Right cardiac atrium (tissue), 5 donors: Measurements from ENCODE around the gene LRMDA. TPM values are rescaled to one million over a fixed set of nuclear protein-coding genes. Genes with fewer than 3 reads are reported as not detected.

ENCODE experiments used
- ATAC-seq, 2 donors: fragments of 200-7000 bp; cut with Tn5 transposase; one replicate each; pipeline versions ENCODE4 v1.8.0 to v1.9.1; 2020; ENCODE audit warnings: moderate library complexity in 2 of 2, mild to moderate bottlenecking in 1 of 2
- DNase-seq, 3 donors: peaks; one replicate each; pipeline ENCODE4 v3.0.0-alpha.2; 2020
- H3K27ac ChIP-seq: one replicate; pipeline ENCODE4 v1.5.1; 2013; ENCODE audit warnings: mild to moderate bottlenecking, low read length, control low read depth, moderate library complexity
- H3K27me3 ChIP-seq: one replicate; pipeline ENCODE4 v1.6.1; 2013; ENCODE audit not compliant: control insufficient read depth, insufficient read depth
- H3K4me1 ChIP-seq: one replicate; pipeline ENCODE4 v1.6.1; 2013; ENCODE audit warnings: low read length; ENCODE audit not compliant: control insufficient read depth, insufficient read depth
- H3K4me3 ChIP-seq: one replicate; pipeline ENCODE4 v1.5.1; 2013; ENCODE audit warnings: low read length, control low read depth
- H3K9me3 ChIP-seq: one replicate; pipeline ENCODE4 v1.6.1; 2013; ENCODE audit warnings: low read length; ENCODE audit not compliant: control insufficient read depth
- WGBS: extraction: QIAGEN DNeasy Blood & Tissue Kit; methylation state at CpG from one replicate; pipeline ENCODE4 v1.1.7; 2013; 5-methylcytosine and 5-hydroxymethylcytosine counted together
- intact Hi-C, 4 donors: fragments of 100-400 bp; cut with DNase I; formaldehyde crosslinking; loops; one replicate each; pipeline versions ENCODE4 v1.11.0 to v1.14.0; 2022 to 2023
- polyA plus RNA-seq: library from polyadenylated mRNA; stranded (reverse); fragments of 200-250 nt; gene quantifications from one replicate; pipeline ENCODE4 v1.2.3, GENCODE V29; 2013
- total RNA-seq, 4 donors: library from RNA; stranded (reverse); fragmentation: NEBNext Ultra II Directional; extraction: Animal tissue kit (Norgen Biotek cat#: 25700); gene quantifications; one replicate each; pipeline ENCODE4 v1.2.1, GENCODE V29; 2021
- donor health status: healthy with polysubstance abuse.
- donor health status: DM: no; HTN: yes; CAD: no.
- donor health status: DM: no; HTN: no; CAD: no.
- donor health status: DM: no; HTN: yes; CAD: no; lungs with severe emphysema.
- donor health status: DM: yes; HTN: yes; CAD: no.

LRMDA gene
- total and polyA plus RNA-seq, 5 donors = 42.7 to 97.9 (median 48.8) TPM

- Histone ChIP-seq H3K4me3 (no peak overlapping the region), H3K9me3 (no peaks in the 10 kb centered on the region), H3K27me3 (no peaks in the 10 kb centered on the region), H3K27ac (no peak overlapping the region), H3K4me1 (peaks cover 3% of the 10 kb centered on the region)
- DNase-seq (no peak), ATAC-seq (no peak)
- WGBS = 92% methylated on average over 2 of the region's 2 CpGs
- intact Hi-C loops = no loop called here
Measured at GRCh38 chr10:76333326-76333725, 901.9 kb downstream of the LRMDA start.

GRCh38 chr10:76333796-76334195 lies 902.4 kb downstream of the LRMDA start:
- Histone ChIP-seq H3K27me3 (no peaks in the 10 kb centered on the region), H3K4me1 (peaks cover 3% of the 10 kb centered on the region), H3K9me3 (no peaks in the 10 kb centered on the region), H3K4me3 (no peak overlapping the region), H3K27ac (no peak overlapping the region)
- DNase-seq (no peak), ATAC-seq (no peak)
- WGBS = 79% methylated on average over 4 of the region's 4 CpGs
- intact Hi-C loops = no loop called here

GRCh38 chr10:76334255-76334654 lies 902.8 kb downstream of the LRMDA start:
- intact Hi-C loops = no loop called here
- DNase-seq = no peak
- Histone ChIP-seq H3K27me3 (no peaks in the 10 kb centered on the region), H3K4me3 (no peak overlapping the region), H3K27ac (no peak overlapping the region), H3K4me1 (peaks cover 3% of the 10 kb centered on the region), H3K9me3 (no peaks in the 10 kb centered on the region)
- no peak for ATAC-seq
- 80% methylated on average over 5 of the region's 5 CpGs for WGBS

- intact Hi-C loops = no loop called here
- Histone ChIP-seq H3K4me1 (peaks cover 3% of the 10 kb centered on the region), H3K27me3 (no peaks in the 10 kb centered on the region), H3K27ac (no peak overlapping the region), H3K4me3 (no peak overlapping the region), H3K9me3 (no peaks in the 10 kb centered on the region)
- DNase-seq (no peak), ATAC-seq (peak; percentile 60 to 83)
- 42% methylated on average over 1 of the region's 1 CpG for WGBS
Measured at GRCh38 chr10:76336213-76336963, 905.0 kb downstream of the LRMDA start.

GRCh38 chr10:76337641-76338040 lies 906.2 kb downstream of the LRMDA start:
- Histone ChIP-seq H3K27ac (no peak overlapping the region), H3K27me3 (no peaks in the 10 kb centered on the region), H3K9me3 (no peaks in the 10 kb centered on the region), H3K4me3 (no peak overlapping the region), H3K4me1 (peaks cover 3% of the 10 kb centered on the region)
- intact Hi-C loops = no loop called here
- no peak for DNase-seq
- 41% methylated on average over 1 of the region's 1 CpG for WGBS
- no peak for ATAC-seq

GRCh38 chr10:76338187-76338586 lies 906.8 kb downstream of the LRMDA start:
- Histone ChIP-seq H3K9me3 (no peaks in the 10 kb centered on the region), H3K27ac (no peak overlapping the region), H3K4me1 (peaks cover 3% of the 10 kb centered on the region), H3K4me3 (no peak overlapping the region), H3K27me3 (no peaks in the 10 kb centered on the region)
- ATAC-seq (no peak), DNase-seq (no peak)
- intact Hi-C loops = no loop called here
- 97% methylated on average over 2 of the region's 2 CpGs for WGBS

GRCh38 chr10:76341740-76342139 lies 910.3 kb downstream of the LRMDA start:
- intact Hi-C loops = no loop called here
- Histone ChIP-seq H3K4me3 (no peak overlapping the region), H3K4me1 (no peaks in the 10 kb centered on the region), H3K9me3 (no peaks in the 10 kb centered on the region), H3K27ac (no peak overlapping the region), H3K27me3 (no peaks in the 10 kb centered on the region)
- DNase-seq = no peak
- 82% methylated on average over 2 of the region's 2 CpGs for WGBS
- ATAC-seq = no peak

GRCh38 chr10:76342996-76343395 lies 911.6 kb downstream of the LRMDA start:
- ATAC-seq (no peak), DNase-seq (no peak)
- no peaks in the 10 kb centered on the region for H3K27me3 ChIP-seq
- intact Hi-C loops = no loop called here
- H3K4me1 ChIP-seq = no peaks in the 10 kb centered on the region
- H3K27ac ChIP-seq = no peak overlapping the region
- no peak overlapping the region for H3K4me3 ChIP-seq
- H3K9me3 ChIP-seq = no peaks in the 10 kb centered on the region

GRCh38 chr10:76347832-76348231 lies 916.4 kb downstream of the LRMDA start:
- 94% methylated on average over 2 of the region's 2 CpGs for WGBS

GRCh38 chr10:76350583-76350982 lies 919.2 kb downstream of the LRMDA start:
- ATAC-seq (no peak), DNase-seq (no peak)
- intact Hi-C loops = no loop called here
- Histone ChIP-seq H3K4me3 (no peak overlapping the region), H3K9me3 (no peaks in the 10 kb centered on the region), H3K27me3 (no peaks in the 10 kb centered on the region), H3K27ac (no peak overlapping the region), H3K4me1 (peaks cover 3% of the 10 kb centered on the region)
- 62% methylated on average over 4 of the region's 4 CpGs for WGBS

More at GRCh38 chr10:76347832-76348231, 916.4 kb downstream of the LRMDA start:
- H3K4me1 ChIP-seq = peaks cover 3% of the 10 kb centered on the region
- no peaks in the 10 kb centered on the region for H3K27me3 ChIP-seq
- no peak for DNase-seq
- H3K9me3 ChIP-seq = no peaks in the 10 kb centered on the region
- ATAC-seq = no peak
- intact Hi-C loops = no loop called here
- no peak overlapping the region for H3K27ac ChIP-seq
- no peak overlapping the region for H3K4me3 ChIP-seq

- ATAC-seq (no peak), DNase-seq (no peak)
- WGBS = 88% methylated on average over 5 of the region's 5 CpGs
- no peak overlapping the region for H3K4me3 ChIP-seq
- no peak overlapping the region for H3K27ac ChIP-seq
- peaks cover 3% of the 10 kb centered on the region for H3K4me1 ChIP-seq
- intact Hi-C loops = no loop called here
- no peaks in the 10 kb centered on the region for H3K27me3 ChIP-seq
- H3K9me3 ChIP-seq = no peaks in the 10 kb centered on the region
Measured at GRCh38 chr10:76352300-76352699, 920.9 kb downstream of the LRMDA start.
